GM12873 (cell line): Measurements from ENCODE around the gene GPR89B.

Source experiments
- TF ChIP-seq, protein P1 (sequence below): IDR thresholded peaks from 2 replicates; pipeline ENCODE4 v1.5.1; 2012; ENCODE audit warnings: low read depth, mild to moderate bottlenecking, moderate library complexity, low read length, control low read depth; ENCODE audit not compliant: insufficient read depth; ENCODE audit errors: missing control alignments

Gene GPR89B

DNA sequence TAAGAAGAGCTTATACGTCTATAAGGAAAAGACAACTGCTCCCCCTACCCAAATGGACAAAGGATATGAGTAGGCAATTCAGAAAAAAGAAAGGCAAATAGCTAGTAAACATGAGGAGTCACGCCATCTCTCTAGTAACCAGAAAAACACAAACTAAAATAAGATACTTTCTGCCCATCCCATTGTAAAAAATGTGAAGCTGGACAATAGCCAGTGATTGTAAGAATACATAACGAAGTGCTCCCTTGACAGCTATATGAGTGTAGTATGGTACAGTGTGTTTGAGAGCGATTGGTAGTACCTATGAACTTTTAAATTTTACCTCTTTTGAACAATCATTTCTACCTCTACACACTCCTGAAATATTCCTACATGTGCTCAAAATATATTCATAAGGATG is 33.1 kb upstream of the GPR89B start:
- TF ChIP-seq, protein P1, sequence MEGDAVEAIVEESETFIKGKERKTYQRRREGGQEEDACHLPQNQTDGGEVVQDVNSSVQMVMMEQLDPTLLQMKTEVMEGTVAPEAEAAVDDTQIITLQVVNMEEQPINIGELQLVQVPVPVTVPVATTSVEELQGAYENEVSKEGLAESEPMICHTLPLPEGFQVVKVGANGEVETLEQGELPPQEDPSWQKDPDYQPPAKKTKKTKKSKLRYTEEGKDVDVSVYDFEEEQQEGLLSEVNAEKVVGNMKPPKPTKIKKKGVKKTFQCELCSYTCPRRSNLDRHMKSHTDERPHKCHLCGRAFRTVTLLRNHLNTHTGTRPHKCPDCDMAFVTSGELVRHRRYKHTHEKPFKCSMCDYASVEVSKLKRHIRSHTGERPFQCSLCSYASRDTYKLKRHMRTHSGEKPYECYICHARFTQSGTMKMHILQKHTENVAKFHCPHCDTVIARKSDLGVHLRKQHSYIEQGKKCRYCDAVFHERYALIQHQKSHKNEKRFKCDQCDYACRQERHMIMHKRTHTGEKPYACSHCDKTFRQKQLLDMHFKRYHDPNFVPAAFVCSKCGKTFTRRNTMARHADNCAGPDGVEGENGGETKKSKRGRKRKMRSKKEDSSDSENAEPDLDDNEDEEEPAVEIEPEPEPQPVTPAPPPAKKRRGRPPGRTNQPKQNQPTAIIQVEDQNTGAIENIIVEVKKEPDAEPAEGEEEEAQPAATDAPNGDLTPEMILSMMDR: no peak

GRCh38 chr1:147897029-147897752 is 31.0 kb upstream of the GPR89B start:
- TF ChIP-seq, protein P1: no peak

- TF ChIP-seq, protein P1: no peak
Observed at GRCh38 chr1:147897789-147898188, 30.4 kb upstream of the GPR89B start.

DNA sequence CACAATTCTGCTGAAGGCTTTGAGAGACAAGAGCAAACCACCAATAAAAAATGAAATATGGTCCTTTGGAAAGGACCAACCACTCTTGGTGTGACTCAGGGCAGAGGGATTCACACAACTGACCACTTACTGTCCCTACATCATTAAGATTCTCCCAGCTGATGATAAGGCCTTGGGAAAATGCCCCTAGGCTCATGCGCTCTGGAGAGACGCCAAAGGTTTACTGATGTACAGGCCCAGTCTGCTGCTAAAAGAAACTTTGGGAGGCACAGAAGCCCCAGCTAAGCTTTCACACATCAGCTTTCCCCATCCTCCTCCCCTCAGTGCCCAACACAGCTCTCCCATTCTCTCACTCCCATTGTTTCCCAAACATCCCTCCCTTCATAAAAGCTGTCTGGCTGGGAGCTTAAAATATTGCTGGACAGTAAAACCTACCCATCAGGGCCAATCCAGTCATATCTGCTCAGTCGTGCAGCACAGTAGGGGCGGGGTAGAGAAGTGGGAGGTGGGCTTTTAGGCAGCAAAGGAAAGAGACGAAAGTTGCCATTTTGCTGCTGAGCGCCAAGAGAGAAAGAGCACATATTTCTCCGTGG is 25.9 kb upstream of the GPR89B start, which contains the start of gene GJA8:
Gene GJA8, plus strand, starts transcription at position 543 of the 593 bp plus-strand sequence. CDS start 5,161 bp downstream, outside the sequence.
- TF ChIP-seq, protein P1: no peak

GRCh38 chr1:147904726-147905125 is 23.5 kb upstream of the GPR89B start:
- TF ChIP-seq, protein P1: no peak

GRCh38 chr1:147907786-147908509 is 20.3 kb upstream of the GPR89B start:
- TF ChIP-seq, protein P1: no peak

DNA sequence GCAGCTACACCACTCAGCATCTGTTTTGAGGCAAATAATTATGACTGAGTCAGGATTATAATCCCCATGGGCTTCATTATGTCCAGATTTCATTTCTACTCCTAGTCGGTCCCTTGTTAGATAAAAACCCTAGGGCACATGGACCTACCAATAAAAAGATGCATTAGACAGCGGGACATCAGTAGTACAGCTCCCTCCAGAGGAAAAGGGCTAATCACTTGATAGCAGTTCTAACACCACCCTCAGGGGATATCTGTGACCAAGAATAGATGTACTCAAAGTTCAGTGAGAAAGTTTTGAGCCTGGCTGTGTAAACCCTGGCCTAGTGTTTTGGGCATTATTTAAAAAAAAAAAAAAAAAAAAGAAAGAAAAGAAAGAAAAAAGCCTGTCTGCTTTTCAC is 15.7 kb upstream of the GPR89B start:
- TF ChIP-seq, protein P1: no peak
